Stimulated activated CD8-positive, alpha-beta memory T cell treated with anti-CD3 and anti-CD28 coated beads, Interleukin-12 subunit alpha, Interleukin-12 subunit beta, amount 100 ng/mL, for 24 hours (primary cell): ENCODE data around the gene OBP2A.
"Not testable (repeated sequence)": the region's sequence is repeated elsewhere in the genome, so short reads cannot be mapped to it uniquely, and the experiment has no call there.

Source experiments
- DNase-seq: peaks from one replicate; pipeline ENCODE4 v3.0.0-alpha.2; 2020; ENCODE audit errors: extremely low read depth

Gene OBP2A

DNA sequence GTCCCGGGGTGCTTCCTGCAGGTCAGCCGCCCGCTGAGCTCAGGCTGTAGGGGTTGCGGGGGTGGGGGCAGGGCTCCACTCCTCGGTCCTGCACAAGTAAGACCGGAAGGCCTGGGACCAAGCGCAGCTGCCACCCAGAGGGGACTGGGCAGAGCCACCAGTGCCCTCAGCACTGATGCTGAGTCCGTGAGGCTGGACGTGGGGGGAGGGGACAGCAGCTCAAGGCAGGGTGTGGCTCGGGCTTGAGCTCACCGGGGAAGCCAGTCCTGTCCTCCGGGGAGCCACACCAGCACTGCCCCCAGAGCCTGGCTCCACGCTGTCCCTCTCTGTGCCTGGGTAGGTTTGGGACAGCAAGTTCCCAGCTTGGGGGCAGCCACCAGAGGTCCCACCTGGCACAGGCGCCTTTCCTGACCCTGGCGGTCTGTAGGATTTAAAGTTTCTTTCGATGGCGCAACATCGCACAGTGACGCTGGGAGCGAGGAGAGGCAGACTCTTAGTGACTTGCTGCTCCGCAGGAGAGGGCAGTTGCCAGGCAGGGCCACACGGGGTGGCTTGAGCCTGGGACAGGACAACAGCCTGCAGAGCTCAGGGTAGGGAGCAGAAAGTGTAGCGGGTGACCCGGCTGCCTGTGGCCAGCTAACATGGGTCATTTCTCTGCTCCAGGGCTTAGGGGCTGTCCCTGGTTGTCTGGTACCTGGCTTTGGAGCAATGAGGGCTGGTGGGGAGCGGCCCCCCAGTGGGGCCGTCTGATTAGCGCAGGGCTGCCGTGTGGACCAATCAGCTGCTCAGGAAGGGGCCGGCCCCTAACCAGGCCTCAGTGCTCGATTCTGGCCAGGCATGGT, 19.0 kb upstream of the OBP2A start:
- no peak for DNase-seq

DNA sequence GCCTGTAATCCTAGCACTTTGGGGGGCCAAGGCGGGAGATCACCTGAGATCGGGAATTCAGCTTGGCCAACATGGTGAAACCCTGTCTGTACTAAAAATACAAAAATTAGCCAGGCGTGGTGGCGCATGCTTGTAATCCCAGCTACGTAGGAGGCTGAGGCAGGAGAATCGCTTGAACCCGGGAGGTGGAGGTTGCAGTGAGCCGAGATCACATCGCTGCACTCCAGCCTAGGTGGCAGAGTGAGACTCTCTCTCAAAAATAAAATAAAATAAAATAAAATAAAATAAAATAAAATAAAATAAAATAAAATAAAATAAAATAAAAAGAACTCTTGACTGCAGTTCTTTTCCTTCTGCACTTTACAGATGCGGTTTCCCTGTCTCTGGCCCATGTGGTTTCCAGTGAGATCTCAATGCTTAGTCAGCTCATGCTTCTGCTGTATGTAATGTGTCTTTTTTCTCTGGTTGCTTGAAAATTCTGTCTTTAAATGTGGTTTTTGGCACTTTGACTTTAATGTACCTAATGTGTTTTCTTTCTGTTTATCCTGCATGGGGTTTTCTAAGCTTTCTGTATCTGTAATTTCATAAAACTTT, 17.0 kb upstream of the OBP2A start:
- DNase-seq: not testable (repeated sequence)

GRCh38 chr9:135530146-135530545, 15.8 kb upstream of the OBP2A start:
- DNase-seq: no peak

DNA sequence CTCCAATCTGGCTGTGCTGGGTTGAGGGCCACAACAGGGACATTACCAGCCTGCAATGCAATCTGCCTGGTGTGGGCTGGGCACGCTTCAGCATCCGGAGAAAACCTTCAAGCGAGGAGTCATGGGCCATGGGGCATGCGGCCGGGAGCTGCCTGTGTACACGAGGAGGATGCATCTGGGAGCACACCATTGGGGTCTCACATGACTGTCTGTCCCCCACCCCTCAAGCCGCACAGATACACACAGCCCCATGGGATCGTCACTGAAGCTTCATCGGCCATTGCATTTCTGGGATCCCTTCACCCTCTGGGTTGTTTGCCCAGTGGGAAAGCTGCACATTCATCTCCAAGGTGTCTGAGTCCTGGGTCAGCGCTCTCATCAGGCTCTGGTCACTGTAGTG, 14.8 kb upstream of the OBP2A start:
- DNase-seq: no peak

GRCh38 chr9:135533113-135533512, 12.8 kb upstream of the OBP2A start:
- DNase-seq: no peak

DNA sequence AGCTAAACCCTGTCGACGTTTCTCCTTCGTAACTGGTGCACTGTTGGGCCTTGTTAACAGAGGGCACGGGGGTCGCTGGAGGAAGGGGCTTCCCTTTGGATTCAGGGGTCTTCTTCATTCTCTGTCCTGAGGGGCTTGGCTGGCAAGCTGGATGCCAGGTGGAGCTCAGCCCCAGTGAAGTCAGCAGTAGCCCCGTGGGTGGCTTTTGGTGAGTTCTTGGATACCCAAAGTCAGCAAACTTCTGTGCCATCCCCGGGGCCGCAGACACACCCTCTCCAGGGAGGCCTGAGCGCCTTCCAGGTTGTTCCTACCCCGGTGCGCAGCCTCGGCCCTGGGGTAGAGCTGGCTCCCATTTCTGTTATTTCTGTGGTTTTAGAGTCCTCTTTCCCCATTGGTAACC, 12.3 kb upstream of the OBP2A start:
- DNase-seq: no peak

- not testable (repeated sequence) for DNase-seq
Observed at GRCh38 chr9:135534192-135534711, 11.7 kb upstream of the OBP2A start.

DNA sequence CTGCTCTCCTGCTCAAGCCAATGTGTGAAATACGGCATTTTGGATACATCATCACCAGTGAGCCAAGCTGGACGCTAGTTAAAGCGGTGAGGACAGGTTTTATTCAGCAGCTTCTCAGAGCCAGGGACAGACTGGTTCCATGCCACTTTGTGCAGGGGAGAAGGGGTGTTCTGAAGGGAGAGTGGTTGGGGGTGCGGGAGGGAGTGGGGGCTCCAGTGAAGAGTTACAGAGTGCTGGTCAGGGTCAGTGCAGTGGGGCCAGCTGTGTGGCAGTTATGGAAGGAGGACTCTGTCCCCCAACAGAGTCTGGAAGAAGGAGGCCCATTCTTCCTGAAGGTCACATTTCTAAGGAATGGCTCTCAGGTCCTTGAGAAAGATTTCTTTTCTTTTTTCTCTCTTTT, 11.1 kb upstream of the OBP2A start:
- not testable (repeated sequence) for DNase-seq

GRCh38 chr9:135535631-135536030, 10.3 kb upstream of the OBP2A start:
- not testable (repeated sequence) for DNase-seq

GRCh38 chr9:135536216-135536615, 9.7 kb upstream of the OBP2A start:
- DNase-seq: no peak

GRCh38 chr9:135543262-135543894, 2.5 kb upstream of the OBP2A start:
- DNase-seq: not testable (repeated sequence)

DNA sequence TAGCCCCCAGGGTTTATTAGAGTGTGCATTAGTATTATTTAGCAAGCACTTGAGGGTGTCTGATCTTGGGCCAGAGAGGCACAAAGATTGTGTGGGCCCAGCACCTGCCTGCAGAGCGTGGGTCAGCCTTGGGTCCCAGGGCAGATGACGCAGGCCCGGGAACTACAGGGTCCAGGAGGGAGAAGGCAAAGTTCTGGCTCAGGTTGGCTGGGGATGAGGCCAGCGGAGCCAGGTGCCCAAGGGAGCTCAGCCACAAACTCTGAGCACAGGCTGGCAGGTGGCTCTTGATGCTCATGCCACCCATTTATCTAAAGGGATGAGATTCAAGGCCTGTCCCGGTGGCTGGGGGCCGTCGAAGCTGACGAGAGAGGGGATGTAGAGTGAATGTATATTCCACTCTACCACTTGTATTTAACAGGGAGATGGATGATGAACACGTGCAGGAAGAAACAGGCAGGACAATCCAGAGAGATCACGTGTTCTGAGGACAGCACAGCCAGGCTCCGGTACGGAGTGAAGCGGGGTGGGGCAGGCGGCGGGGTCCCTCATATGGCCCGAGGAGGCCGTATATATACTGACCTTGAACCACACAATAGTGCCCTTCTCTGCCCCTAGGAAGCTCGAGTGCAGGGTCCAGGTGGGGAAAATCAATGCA, 818 bp upstream of the OBP2A start:
- DNase-seq: no peak

- DNase-seq: not testable (repeated sequence)
Observed at GRCh38 chr9:135546792-135547617, 1.1 kb downstream of the OBP2A start.

- DNase-seq: no peak
Observed at GRCh38 chr9:135547756-135548736, 2.1 kb downstream of the OBP2A start.

DNA sequence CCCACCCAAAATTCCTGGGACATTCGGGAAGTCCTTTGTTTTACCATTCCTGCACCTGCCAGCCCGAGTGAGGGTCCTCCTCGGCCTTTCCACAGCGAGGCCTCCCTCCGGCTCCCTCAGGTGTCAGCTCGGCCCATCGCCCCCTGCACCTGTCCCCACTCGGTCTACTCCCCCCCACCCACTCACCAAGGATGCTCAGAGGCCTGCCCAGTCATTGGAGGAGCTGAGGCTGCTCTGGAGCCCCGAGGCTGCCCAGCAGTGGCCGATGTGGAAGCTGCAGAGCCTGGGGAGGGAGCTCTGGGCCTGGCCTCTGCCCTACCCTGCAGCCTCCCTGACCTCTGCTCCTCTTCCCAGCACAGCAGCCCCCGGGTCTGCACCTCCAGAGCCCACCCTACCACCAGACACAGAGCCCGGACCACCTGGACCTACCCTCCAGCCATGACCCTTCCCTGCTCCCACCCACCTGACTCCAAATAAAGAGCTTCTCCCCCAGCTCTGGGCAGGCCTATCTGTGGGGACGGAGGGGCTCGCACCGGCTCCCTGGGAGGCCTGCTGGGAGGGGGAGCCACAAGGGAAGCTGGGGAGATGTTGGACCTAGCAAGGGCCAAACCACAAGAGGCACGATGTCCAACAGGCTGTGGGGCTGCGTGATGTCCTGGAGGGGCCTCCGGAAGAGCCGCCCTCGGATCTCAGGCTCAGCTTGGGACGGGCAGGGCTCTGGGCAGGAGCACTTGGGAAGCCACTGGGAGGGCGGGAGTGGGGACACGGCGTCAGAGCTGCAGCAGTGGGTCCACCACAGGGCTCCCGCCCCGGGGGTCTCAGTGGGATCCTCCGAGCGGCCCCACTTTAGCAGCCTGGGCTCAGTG, 3.8 kb downstream of the OBP2A start:
- DNase-seq: not testable (repeated sequence)

DNA sequence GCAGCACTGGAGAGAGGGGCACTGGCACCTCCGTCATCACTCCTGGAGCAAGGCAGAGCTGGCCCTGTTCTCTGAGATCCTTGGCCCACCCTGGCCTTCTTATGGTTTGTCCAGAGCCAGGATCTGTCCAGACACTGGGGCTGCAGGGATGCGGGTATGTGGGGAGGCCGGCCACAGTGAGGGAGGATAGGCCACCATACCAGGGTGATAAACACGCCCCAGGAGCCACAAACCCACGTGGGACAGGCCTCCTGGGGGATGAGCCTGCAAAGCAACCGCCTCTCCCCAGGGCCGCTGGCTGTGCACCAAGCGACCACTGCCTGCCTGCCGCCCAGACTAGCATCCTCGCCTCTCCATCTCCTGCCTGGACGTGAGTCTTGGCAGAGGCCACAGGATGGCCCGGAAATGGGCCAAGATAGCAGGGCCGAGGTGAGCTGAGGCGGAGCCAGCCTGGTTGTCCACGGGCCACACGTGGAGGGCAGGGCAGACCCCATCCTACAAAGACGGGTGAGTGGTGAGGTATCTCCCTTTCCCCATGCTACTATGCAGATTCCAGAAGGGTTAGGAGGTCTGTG, 4.5 kb downstream of the OBP2A start:
- DNase-seq: no peak

DNA sequence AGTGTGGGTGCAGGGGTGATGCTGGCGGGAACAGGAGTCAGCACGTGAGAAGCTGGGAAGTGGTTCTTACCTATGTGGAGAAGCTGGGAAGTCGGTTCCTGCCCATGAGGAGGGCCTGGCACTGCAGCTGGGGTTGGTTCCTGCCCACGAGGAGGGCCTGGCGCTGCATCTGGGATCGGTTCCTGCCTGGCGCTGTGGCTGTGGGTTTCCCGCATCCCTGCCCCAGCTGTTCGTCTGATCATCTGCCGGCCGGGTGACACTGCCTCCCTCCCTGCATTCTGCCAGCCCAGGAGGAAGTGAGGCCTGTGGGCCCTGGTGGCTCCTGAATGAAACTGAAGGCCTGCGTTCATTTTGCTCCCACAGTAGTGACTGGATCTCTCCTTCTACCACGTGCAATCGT, 5.1 kb downstream of the OBP2A start:
- DNase-seq: no peak

- DNase-seq: no peak
Observed at GRCh38 chr9:135551456-135551855, 5.5 kb downstream of the OBP2A start.
